ENCODE measurements around the gene PPBP. TPM values are rescaled to one million over a fixed set of nuclear protein-coding genes. Genes with fewer than 3 reads are reported as not detected.

The PPBP gene
- total RNA-seq, 1 donor from 2014 or later: not detected

DNA sequence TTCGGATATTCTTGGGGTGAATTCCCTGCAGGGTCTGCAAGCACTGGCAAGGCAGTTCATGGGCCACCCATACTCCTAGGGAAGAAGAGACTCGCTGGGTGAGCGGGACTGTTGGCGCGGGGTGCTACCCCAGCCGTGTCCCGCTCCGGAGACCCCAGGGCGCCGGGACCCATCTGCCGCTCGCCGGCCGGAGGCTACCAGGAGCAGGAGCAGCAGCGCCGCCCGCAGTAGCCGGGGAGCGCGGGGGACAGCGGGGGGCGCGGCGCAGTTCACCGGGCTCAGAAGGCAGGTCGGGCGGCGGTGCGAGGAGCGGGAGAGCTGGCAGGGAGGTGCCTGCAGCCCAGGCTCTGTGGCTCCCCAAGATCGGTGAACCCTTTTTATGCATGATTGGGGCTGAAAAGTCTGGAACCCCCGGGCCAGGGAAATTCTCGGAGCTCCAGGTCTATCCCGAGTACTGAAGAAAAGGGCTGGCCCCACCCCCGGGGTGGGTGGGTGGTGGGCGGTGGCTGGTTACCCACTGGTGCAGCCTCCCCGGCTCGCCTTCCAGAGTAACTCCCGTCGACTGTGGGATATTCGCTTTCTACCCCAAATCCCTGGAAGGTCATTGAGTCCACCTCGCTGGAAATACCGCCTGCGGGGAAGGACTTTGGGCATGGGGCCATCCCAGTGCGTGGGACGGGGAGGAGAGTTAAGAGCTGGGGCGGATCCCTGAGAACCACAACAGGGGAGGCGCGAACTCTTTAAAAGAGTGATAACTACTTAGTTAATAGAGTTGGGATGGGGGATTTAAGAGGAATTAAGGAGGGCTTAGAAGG, 43.7 kb downstream of the PPBP start:
- Mint-ChIP-seq H3K4me1 (ENCODE audit: low read depth) (peaks cover 52% of the 10 kb centered on the region), H3K9me3 (ENCODE audit: low read depth) (peaks cover 1% of the 10 kb centered on the region), H3K27ac (no peak overlapping the region), H3K36me3 (ENCODE audit: insufficient read depth) (no peaks in the 10 kb centered on the region), H3K27me3 (peaks cover 27% of the 10 kb centered on the region), H3K4me3 (ENCODE audit: low read depth) (peak overlapping the region; percentile 77)
- TF ChIP-seq, protein P1, sequence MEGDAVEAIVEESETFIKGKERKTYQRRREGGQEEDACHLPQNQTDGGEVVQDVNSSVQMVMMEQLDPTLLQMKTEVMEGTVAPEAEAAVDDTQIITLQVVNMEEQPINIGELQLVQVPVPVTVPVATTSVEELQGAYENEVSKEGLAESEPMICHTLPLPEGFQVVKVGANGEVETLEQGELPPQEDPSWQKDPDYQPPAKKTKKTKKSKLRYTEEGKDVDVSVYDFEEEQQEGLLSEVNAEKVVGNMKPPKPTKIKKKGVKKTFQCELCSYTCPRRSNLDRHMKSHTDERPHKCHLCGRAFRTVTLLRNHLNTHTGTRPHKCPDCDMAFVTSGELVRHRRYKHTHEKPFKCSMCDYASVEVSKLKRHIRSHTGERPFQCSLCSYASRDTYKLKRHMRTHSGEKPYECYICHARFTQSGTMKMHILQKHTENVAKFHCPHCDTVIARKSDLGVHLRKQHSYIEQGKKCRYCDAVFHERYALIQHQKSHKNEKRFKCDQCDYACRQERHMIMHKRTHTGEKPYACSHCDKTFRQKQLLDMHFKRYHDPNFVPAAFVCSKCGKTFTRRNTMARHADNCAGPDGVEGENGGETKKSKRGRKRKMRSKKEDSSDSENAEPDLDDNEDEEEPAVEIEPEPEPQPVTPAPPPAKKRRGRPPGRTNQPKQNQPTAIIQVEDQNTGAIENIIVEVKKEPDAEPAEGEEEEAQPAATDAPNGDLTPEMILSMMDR (IDR thresholded peaks at IDR 0.05; ENCODE audit: unreplicated experiment): no peak
- no peak for DNase-seq (ENCODE audit: low spot score, unreplicated experiment)

- peaks cover 4% of the 10 kb centered on the region for H3K9me3 Mint-ChIP-seq (ENCODE audit: low read depth)
- peaks cover 57% of the 10 kb centered on the region for H3K4me1 Mint-ChIP-seq (ENCODE audit: low read depth)
- peaks cover 27% of the 10 kb centered on the region for H3K27me3 Mint-ChIP-seq
- H3K4me3 Mint-ChIP-seq (ENCODE audit: low read depth): peak overlapping the region; percentile 77
- H3K36me3 Mint-ChIP-seq (ENCODE audit: insufficient read depth): no peaks in the 10 kb centered on the region
- DNase-seq (ENCODE audit: low spot score, unreplicated experiment): no peak
- no peak overlapping the region for H3K27ac Mint-ChIP-seq
- TF ChIP-seq, protein P1 (IDR thresholded peaks at IDR 0.05; ENCODE audit: unreplicated experiment): no peak
Observed at GRCh38 chr4:73943555-73943954, 44.4 kb downstream of the PPBP start.

DNA sequence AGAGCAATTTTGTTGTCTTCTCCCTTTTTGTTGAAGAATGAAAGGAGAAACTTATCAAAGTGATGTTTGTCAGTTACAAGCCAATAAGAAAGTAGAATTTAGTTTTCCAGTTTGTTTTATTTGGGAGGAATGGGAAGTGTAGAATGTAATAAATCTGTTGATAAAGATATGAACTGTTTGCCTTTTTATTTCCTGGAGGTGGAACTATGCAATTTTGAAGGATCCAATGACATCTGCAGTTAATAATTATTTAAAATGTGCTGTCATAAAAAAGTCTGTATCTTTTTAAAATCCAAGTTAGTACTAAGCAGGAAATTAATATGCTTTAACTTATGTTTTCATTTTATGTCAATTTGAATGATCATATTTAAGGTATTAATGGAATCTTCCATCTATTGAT, 51.0 kb downstream of the PPBP start:
- no peak overlapping the region for H3K27ac Mint-ChIP-seq
- peaks cover 4% of the 10 kb centered on the region for H3K9me3 Mint-ChIP-seq (ENCODE audit: low read depth)
- TF ChIP-seq, protein P1 (IDR thresholded peaks at IDR 0.05; ENCODE audit: unreplicated experiment): no peak
- H3K4me3 Mint-ChIP-seq (ENCODE audit: low read depth): no peak overlapping the region
- no peaks in the 10 kb centered on the region for H3K27me3 Mint-ChIP-seq
- DNase-seq (ENCODE audit: low spot score, unreplicated experiment): no peak
- H3K4me1 Mint-ChIP-seq (ENCODE audit: low read depth): peaks cover 49% of the 10 kb centered on the region
- no peaks in the 10 kb centered on the region for H3K36me3 Mint-ChIP-seq (ENCODE audit: insufficient read depth)

Other genes with a start within 250 kb of the PPBP start
- gene CXCL8, start 247.6 kb downstream of the PPBP start, total RNA-seq: 0.84 and 1.1 TPM in 2 replicates
- gene CXCL6, start 151.5 kb downstream of the PPBP start, total RNA-seq: 0.44 and 1.1 TPM in 2 replicates
- gene PF4V1, start 134.9 kb downstream of the PPBP start, total RNA-seq: not detected in 2 replicates
- 2.7 and 3.6 TPM in 2 replicates for gene CXCL1, start 118.8 kb downstream of the PPBP start, total RNA-seq
- 1.2 TPM in 1 of 2 replicates, not detected in the other for gene PF4, start 6.2 kb downstream of the PPBP start, total RNA-seq
- 0.34 and 0.58 TPM in 2 replicates for gene CXCL5, start 10.5 kb upstream of the PPBP start, total RNA-seq
- gene CXCL3, start 50.5 kb upstream of the PPBP start, total RNA-seq: 1.7 and 1.8 TPM in 2 replicates
- gene CXCL2, start 111.0 kb upstream of the PPBP start, total RNA-seq: 0.50 and 0.78 TPM in 2 replicates
- gene MTHFD2L, start 169.9 kb upstream of the PPBP start, total RNA-seq: 21.1 and 23.3 TPM in 2 replicates